Mucosa of rectum (tissue), 2 donors: ENCODE results near the gene GH1.
"Not testable (repeated sequence)": the region's sequence is repeated elsewhere in the genome, so short reads cannot be mapped to it uniquely, and the experiment has no call there.

Experiments used
- H3K27ac ChIP-seq, 2 donors: one replicate each; pipeline ENCODE4 v1.7.0; 2013; ENCODE audit warnings: inconsistent platforms in 2 of 2, low read depth in 2 of 2, low read length in 2 of 2
- H3K27me3 ChIP-seq, 2 donors: one replicate each; pipeline ENCODE4 v1.7.0; 2013; ENCODE audit warnings: low read length in 2 of 2; ENCODE audit not compliant: control insufficient read depth in 2 of 2, insufficient read depth in 2 of 2
- H3K36me3 ChIP-seq, 2 donors: one replicate each; pipeline ENCODE4 v1.7.0; 2013; ENCODE audit warnings: low read length in 2 of 2; ENCODE audit not compliant: control insufficient read depth in 2 of 2, insufficient read depth in 2 of 2
- H3K4me1 ChIP-seq, 2 donors: one replicate each; pipeline ENCODE4 v1.7.0; 2013; ENCODE audit warnings: low read length in 2 of 2, mild to moderate bottlenecking in 1 of 2; ENCODE audit not compliant: control insufficient read depth in 2 of 2, insufficient read depth in 2 of 2
- H3K4me3 ChIP-seq, 2 donors: one replicate each; pipeline ENCODE4 v1.7.0; 2013; ENCODE audit warnings: low read length in 2 of 2
- H3K9ac ChIP-seq, 2 donors: one replicate each; pipeline ENCODE4 v1.7.0; 2013; ENCODE audit warnings: low read length in 2 of 2, low read depth in 1 of 2, mild to moderate bottlenecking in 1 of 2
- H3K9me3 ChIP-seq, 2 donors: one replicate each; pipeline ENCODE4 v1.7.0; 2013; ENCODE audit warnings: low read length in 2 of 2; ENCODE audit not compliant: control insufficient read depth in 2 of 2
- donor health status: healthy.
- donor health status: Normal muscosa, but diverticular disease.

The GH1 gene

GRCh38 chr17:63901971-63902370, 16.7 kb downstream of the GH1 start:
- H3K36me3 ChIP-seq, H3K4me3 ChIP-seq, H3K27ac ChIP-seq, H3K9ac ChIP-seq, H3K9me3 ChIP-seq, H3K27me3 ChIP-seq, H3K4me1 ChIP-seq: not testable (repeated sequence)

- H3K9me3 ChIP-seq, H3K36me3 ChIP-seq, H3K27ac ChIP-seq, H3K27me3 ChIP-seq, H3K4me1 ChIP-seq, H3K9ac ChIP-seq, H3K4me3 ChIP-seq: not testable (repeated sequence)
Observed at GRCh38 chr17:63898899-63899798, 19.5 kb downstream of the GH1 start.

- H3K36me3 ChIP-seq, H3K4me1 ChIP-seq, H3K9me3 ChIP-seq, H3K27me3 ChIP-seq, H3K27ac ChIP-seq, H3K4me3 ChIP-seq, H3K9ac ChIP-seq: not testable (repeated sequence)
Observed at GRCh38 chr17:63896524-63897354, 21.9 kb downstream of the GH1 start, which contains the start of gene CSH1. Gene CSH1 (minus strand): TSS chr17:63896574. CDS start chr17:63896511, 63 bp downstream.

- not testable (repeated sequence) for H3K36me3 ChIP-seq, H3K9me3 ChIP-seq, H3K4me3 ChIP-seq, H3K9ac ChIP-seq, H3K27ac ChIP-seq, H3K4me1 ChIP-seq, H3K27me3 ChIP-seq
Observed at GRCh38 chr17:63894821-63895220, 23.8 kb downstream of the GH1 start.

- not testable (repeated sequence) for H3K9ac ChIP-seq, H3K27me3 ChIP-seq, H3K36me3 ChIP-seq, H3K4me3 ChIP-seq, H3K9me3 ChIP-seq, H3K4me1 ChIP-seq, H3K27ac ChIP-seq
Observed at GRCh38 chr17:63894021-63894420, 24.6 kb downstream of the GH1 start.

- not testable (repeated sequence) for H3K4me3 ChIP-seq, H3K27me3 ChIP-seq, H3K36me3 ChIP-seq, H3K27ac ChIP-seq, H3K9ac ChIP-seq, H3K4me1 ChIP-seq, H3K9me3 ChIP-seq
Observed at GRCh38 chr17:63892316-63893037, 26.2 kb downstream of the GH1 start.

- H3K9me3 ChIP-seq, H3K9ac ChIP-seq, H3K27ac ChIP-seq: not testable (repeated sequence)
Observed at GRCh38 chr17:63889026-63889848, 29.4 kb downstream of the GH1 start.

GRCh38 chr17:63885119-63885518, 33.5 kb downstream of the GH1 start:
- not testable (repeated sequence) for H3K9me3 ChIP-seq, H3K36me3 ChIP-seq, H3K27me3 ChIP-seq, H3K4me3 ChIP-seq, H3K27ac ChIP-seq, H3K4me1 ChIP-seq, H3K9ac ChIP-seq

More at GRCh38 chr17:63889026-63889848, 29.4 kb downstream of the GH1 start:
- H3K27me3 ChIP-seq, H3K36me3 ChIP-seq, H3K4me1 ChIP-seq, H3K4me3 ChIP-seq: not testable (repeated sequence)

GRCh38 chr17:63882626-63883126, 36.0 kb downstream of the GH1 start:
- not testable (repeated sequence) for H3K27ac ChIP-seq, H3K27me3 ChIP-seq, H3K9ac ChIP-seq, H3K4me3 ChIP-seq, H3K9me3 ChIP-seq, H3K36me3 ChIP-seq, H3K4me1 ChIP-seq
